GM23338 (cell line): ENCODE measurements around the gene KIAA0232. TPM values are rescaled to one million over a fixed set of nuclear protein-coding genes. Genes with fewer than 3 reads are reported as not detected.
"Not testable (repeated sequence)": the region's sequence is repeated elsewhere in the genome, so short reads cannot be mapped to it uniquely, and the experiment has no call there.

Source experiments
- ATAC-seq: fragments of 200-7000 bp; cut with Tn5 transposase; 3 replicates; pipeline ENCODE4 v1.9.1; 2020
- DNase-seq: peaks from one replicate; pipeline ENCODE4 v3.0.0-alpha.2; 2015; ENCODE audit warnings: low spot score
- H2AFZ ChIP-seq: fragments of 200-600 bp; sonication (generic); 2 replicates; pipeline ENCODE4 v1.8.0; 2016; ENCODE audit warnings: antibody characterized with exemption, mild to moderate bottlenecking, moderate library complexity
- H3F3A ChIP-seq: fragments of 200-600 bp; sonication (generic); replicated peaks from 2 replicates; pipeline ENCODE4 v1.8.0; 2017; ENCODE audit warnings: antibody characterized with exemption, mixed run types, low read depth
- H3K27ac ChIP-seq: fragments of 200-600 bp; sonication (generic); 2 replicates; pipeline ENCODE4 v1.6.1; 2016; ENCODE audit warnings: low read depth
- H3K27me3 ChIP-seq: fragments of 200-600 bp; sonication (generic); 2 replicates; pipeline ENCODE4 v1.8.0; 2016; ENCODE audit warnings: mild to moderate bottlenecking, mixed run types, moderate library complexity; ENCODE audit not compliant: insufficient read depth
- H3K36me3 ChIP-seq: fragments of 200-600 bp; sonication (generic); 2 replicates; pipeline ENCODE4 v1.8.0; 2016; ENCODE audit warnings: mild to moderate bottlenecking; ENCODE audit not compliant: insufficient read depth
- H3K4me1 ChIP-seq: fragments of 200-600 bp; sonication (generic); 2 replicates; pipeline ENCODE4 v1.8.0; 2016; ENCODE audit warnings: mild to moderate bottlenecking, moderate library complexity; ENCODE audit not compliant: insufficient read depth
- H3K4me2 ChIP-seq: fragments of 200-600 bp; sonication (generic); 2 replicates; pipeline ENCODE4 v1.7.1; 2017; ENCODE audit warnings: mixed run types
- H3K4me3 ChIP-seq: fragments of 200-600 bp; sonication (generic); 2 replicates; pipeline ENCODE4 v1.6.1; 2016; ENCODE audit warnings: mixed run types
- H3K79me2 ChIP-seq: fragments of 200-600 bp; sonication (generic); replicated peaks from 2 replicates; pipeline ENCODE4 v1.8.0; 2017; ENCODE audit warnings: mild to moderate bottlenecking; ENCODE audit not compliant: insufficient read depth
- H3K9me2 ChIP-seq: fragments of 200-600 bp; sonication (generic); 2 replicates; pipeline ENCODE4 v1.8.0; 2017; ENCODE audit not compliant: insufficient read depth
- H4K20me1 ChIP-seq: fragments of 200-600 bp; sonication (generic); replicated peaks from 2 replicates; pipeline ENCODE4 v1.8.0; 2017; ENCODE audit warnings: mild to moderate bottlenecking; ENCODE audit not compliant: insufficient read depth
- H3K27ac Mint-ChIP-seq: 2 replicates; pipeline ENCODE4 v1.8.0; 2020; ENCODE audit warnings: inconsistent platforms, mild to moderate bottlenecking, moderate library complexity, mixed read lengths
- H3K27me3 Mint-ChIP-seq: 3 replicates; pipeline ENCODE4 v1.8.0; 2022; ENCODE audit warnings: low read depth, mild to moderate bottlenecking, moderate library complexity, mixed read lengths, inconsistent platforms; ENCODE audit not compliant: insufficient read depth, poor library complexity
- H3K36me3 Mint-ChIP-seq: 3 replicates; pipeline ENCODE4 v1.8.0; 2021; ENCODE audit warnings: low read depth, mild to moderate bottlenecking, inconsistent platforms, moderate library complexity, mixed read lengths
- H3K4me1 Mint-ChIP-seq: 3 replicates; pipeline ENCODE4 v1.8.0; 2020; ENCODE audit warnings: mild to moderate bottlenecking, inconsistent platforms, mixed read lengths
- H3K4me3 Mint-ChIP-seq: 3 replicates; pipeline ENCODE4 v1.8.0; 2021; ENCODE audit warnings: moderate library complexity, mild to moderate bottlenecking, inconsistent platforms, mixed read lengths
- H3K9me3 Mint-ChIP-seq: 3 replicates; pipeline ENCODE4 v1.8.0; 2020; ENCODE audit warnings: moderate library complexity, mild to moderate bottlenecking, inconsistent platforms, mixed read lengths
- NANOG ChIP-seq: IDR thresholded peaks from 2 replicates; pipeline ENCODE4 v1.6.1; 2016; ENCODE audit warnings: antibody characterized with exemption, borderline replicate concordance
- POLR2AphosphoS5 ChIP-seq: IDR thresholded peaks from 2 replicates; pipeline ENCODE4 v1.6.1; 2016; ENCODE audit warnings: antibody characterized with exemption, low read depth
- polyA plus RNA-seq: library from polyadenylated mRNA; unstranded; fragments of >200 nt; fragmentation: Nextera tagmentation; extraction: Ambion mirVana; gene quantifications from 2 replicates; pipeline ENCODE4 v1.2.1, GENCODE V29; 2016
- total RNA-seq: library from RNA; depleted of rRNA; stranded (reverse); fragments of >200 nt; shearing (Covaris generic); gene quantifications from 2 replicates; pipeline ENCODE4 v1.2.3, GENCODE V29; 2014
- TF ChIP-seq, protein P1 (sequence below): fragments of 250-450 bp; sonication (Bioruptor Pico); IDR thresholded peaks from 2 replicates; pipeline ENCODE4 v1.5.0; 2020; ENCODE audit warnings: mild to moderate bottlenecking, moderate library complexity

The KIAA0232 gene
- total and polyA plus RNA-seq, 2 experiments from 2014 or later: 14.3 to 34.9 TPM

DNA sequence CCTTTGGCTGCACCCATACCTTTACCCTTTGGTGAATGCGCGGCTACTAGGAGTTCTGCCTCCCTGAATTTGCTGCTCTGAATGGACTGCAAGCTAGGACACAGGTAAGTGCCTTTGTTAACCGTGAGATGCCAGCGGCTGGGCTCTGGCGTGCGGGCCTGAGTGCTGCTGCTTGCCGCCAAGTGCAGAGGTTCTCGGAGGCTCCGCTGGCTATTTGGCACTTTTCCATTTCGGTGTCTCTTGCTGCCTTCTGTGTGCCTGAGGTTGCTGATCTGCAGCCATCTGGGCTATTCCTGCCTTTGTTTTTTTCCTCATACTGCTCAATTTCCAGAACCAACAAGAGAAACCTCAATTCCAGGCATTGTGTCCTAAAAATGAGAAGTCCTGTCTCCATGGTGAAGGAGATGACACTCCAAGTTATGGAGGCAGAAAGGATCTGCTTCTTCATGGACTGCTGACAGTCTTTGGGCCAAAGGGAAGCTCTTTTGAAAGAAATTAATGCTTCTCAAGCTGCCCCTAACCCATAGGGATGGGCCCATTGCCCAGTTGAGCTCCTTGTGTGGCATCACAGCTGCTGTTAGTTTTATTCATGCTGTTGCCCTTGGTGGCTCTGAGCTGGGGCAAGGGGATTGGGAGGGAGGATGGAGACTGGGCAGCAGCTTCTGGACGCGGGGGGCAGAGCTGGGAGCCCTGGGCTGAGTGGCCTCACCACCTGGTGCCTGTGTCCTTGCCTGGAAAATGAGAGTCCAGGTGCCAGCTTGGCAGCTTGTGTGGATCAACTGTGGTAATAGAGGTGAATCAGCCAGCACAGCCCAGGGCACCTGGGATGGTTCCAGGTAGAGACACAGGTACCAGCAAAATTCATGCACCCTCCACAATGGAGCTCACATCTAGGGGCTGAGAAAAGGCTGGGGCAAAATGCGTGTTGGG, 123.3 kb downstream of the KIAA0232 start (continued):
- TF ChIP-seq, protein P1, sequence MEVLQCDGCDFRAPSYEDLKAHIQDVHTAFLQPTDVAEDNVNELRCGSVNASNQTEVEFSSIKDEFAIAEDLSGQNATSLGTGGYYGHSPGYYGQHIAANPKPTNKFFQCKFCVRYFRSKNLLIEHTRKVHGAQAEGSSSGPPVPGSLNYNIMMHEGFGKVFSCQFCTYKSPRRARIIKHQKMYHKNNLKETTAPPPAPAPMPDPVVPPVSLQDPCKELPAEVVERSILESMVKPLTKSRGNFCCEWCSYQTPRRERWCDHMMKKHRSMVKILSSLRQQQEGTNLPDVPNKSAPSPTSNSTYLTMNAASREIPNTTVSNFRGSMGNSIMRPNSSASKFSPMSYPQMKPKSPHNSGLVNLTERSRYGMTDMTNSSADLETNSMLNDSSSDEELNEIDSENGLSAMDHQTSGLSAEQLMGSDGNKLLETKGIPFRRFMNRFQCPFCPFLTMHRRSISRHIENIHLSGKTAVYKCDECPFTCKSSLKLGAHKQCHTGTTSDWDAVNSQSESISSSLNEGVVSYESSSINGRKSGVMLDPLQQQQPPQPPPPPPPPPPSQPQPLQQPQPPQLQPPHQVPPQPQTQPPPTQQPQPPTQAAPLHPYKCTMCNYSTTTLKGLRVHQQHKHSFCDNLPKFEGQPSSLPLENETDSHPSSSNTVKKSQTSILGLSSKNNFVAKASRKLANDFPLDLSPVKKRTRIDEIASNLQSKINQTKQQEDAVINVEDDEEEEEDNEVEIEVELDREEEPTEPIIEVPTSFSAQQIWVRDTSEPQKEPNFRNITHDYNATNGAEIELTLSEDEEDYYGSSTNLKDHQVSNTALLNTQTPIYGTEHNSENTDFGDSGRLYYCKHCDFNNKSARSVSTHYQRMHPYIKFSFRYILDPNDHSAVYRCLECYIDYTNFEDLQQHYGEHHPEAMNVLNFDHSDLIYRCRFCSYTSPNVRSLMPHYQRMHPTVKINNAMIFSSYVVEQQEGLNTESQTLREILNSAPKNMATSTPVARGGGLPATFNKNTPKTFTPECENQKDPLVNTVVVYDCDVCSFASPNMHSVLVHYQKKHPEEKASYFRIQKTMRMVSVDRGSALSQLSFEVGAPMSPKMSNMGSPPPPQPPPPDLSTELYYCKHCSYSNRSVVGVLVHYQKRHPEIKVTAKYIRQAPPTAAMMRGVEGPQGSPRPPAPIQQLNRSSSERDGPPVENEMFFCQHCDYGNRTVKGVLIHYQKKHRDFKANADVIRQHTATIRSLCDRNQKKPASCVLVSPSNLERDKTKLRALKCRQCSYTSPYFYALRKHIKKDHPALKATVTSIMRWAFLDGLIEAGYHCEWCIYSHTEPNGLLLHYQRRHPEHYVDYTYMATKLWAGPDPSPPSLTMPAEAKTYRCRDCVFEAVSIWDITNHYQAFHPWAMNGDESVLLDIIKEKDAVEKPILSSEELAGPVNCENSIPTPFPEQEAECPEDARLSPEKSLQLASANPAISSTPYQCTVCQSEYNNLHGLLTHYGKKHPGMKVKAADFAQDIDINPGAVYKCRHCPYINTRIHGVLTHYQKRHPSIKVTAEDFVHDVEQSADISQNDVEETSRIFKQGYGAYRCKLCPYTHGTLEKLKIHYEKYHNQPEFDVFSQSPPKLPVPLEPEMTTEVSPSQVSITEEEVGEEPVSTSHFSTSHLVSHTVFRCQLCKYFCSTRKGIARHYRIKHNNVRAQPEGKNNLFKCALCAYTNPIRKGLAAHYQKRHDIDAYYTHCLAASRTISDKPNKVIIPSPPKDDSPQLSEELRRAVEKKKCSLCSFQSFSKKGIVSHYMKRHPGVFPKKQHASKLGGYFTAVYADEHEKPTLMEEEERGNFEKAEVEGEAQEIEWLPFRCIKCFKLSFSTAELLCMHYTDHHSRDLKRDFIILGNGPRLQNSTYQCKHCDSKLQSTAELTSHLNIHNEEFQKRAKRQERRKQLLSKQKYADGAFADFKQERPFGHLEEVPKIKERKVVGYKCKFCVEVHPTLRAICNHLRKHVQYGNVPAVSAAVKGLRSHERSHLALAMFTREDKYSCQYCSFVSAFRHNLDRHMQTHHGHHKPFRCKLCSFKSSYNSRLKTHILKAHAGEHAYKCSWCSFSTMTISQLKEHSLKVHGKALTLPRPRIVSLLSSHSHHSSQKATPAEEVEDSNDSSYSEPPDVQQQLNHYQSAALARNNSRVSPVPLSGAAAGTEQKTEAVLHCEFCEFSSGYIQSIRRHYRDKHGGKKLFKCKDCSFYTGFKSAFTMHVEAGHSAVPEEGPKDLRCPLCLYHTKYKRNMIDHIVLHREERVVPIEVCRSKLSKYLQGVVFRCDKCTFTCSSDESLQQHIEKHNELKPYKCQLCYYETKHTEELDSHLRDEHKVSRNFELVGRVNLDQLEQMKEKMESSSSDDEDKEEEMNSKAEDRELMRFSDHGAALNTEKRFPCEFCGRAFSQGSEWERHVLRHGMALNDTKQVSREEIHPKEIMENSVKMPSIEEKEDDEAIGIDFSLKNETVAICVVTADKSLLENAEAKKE (CRISPR knock-in tag): no peak
- TF ChIP-seq POLR2AphosphoS5 (no peak), NANOG (no peak)

DNA sequence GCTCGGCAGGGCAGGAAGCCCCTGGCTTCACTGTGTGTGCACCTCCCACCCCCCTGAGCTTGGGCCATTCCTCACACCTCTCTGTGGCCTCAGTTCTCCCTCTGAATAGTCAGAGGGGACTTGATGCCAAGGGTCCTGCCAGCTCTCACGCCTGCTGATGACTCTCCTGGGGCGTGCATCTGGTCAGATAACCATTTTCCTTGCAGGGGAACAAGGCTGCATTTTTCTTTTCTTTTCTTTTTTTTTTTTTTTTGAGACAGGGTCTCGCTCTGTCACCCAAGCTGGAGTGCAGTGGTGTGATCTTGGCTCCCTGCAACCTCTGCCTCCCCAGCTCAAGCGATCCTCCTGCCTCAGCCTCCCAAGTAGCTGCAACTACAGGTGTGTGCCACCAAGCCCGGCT, 124.0 kb downstream of the KIAA0232 start:
- not testable (repeated sequence) for H2AFZ ChIP-seq, DNase-seq, H3K4me2 ChIP-seq, H3K79me2 ChIP-seq, H3K27ac ChIP-seq, ATAC-seq, H4K20me1 ChIP-seq, H3K36me3 Mint-ChIP-seq, H3K27ac Mint-ChIP-seq, H3K4me3 ChIP-seq, H3F3A ChIP-seq, H3K9me3 Mint-ChIP-seq, H3K36me3 ChIP-seq, H3K4me3 Mint-ChIP-seq, H3K9me2 ChIP-seq
- peaks cover 27% of the 10 kb centered on the region for H3K4me1 Mint-ChIP-seq
- Histone ChIP-seq H3K4me1 (peaks cover 11% of the 10 kb centered on the region), H3K27me3 (peaks cover 12% of the 10 kb centered on the region)
- H3K27me3 Mint-ChIP-seq: peaks cover 30% of the 10 kb centered on the region
